Activated CD4-positive, alpha-beta T cell treated with anti-CD3 and anti-CD28 coated beads for 24 hours (primary cell): ENCODE data around the gene RIMS4.

Experiments
- DNase-seq, 2 donors: peaks; one replicate each; pipeline ENCODE4 v3.0.0-alpha.2; 2020; ENCODE audit warnings: low read depth in 2 of 2

RIMS4 gene

GRCh38 chr20:44810391-44811149 lies at the start of gene RIMS4:
TSS of gene RIMS4 (minus strand) at chr20:44810546. CDS start at chr20:44810271, 275 bp downstream.
- no peak for DNase-seq

DNA sequence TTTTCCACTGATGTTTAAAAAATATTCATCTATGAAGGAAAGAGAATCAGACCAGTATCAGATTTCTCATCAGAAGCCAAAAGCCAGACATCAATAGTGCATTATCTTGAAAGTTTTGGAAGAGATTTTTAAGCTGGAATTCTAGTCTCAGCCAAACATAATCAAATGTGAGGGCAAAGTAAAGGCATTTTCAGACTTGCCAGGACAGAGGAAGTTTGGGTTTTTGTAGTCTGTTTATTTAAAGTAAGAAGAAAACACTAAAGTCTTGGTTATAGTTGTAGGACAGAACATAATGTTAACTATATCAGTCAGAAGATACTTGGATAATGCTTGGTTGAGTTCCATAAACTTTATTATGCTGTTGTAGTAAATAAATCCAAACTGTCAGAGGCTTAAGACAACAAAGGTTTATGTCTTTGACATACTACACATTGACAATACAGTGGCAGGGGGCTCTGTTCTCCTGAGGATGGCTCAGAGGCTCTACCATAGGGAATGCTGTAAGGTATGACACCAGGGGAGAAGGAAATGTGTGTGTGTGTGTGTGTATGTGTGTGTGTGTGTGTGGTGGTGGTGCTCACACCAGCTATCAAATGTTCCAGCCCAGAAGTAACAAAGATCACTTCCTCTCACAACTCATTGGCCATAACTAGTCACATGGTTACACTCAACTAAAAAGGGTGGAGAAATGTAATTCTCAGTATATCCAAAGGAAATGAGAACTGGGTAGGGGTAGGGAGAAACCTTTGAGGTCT lies 48.4 kb upstream of the RIMS4 start:
- DNase-seq = no peak

DNA sequence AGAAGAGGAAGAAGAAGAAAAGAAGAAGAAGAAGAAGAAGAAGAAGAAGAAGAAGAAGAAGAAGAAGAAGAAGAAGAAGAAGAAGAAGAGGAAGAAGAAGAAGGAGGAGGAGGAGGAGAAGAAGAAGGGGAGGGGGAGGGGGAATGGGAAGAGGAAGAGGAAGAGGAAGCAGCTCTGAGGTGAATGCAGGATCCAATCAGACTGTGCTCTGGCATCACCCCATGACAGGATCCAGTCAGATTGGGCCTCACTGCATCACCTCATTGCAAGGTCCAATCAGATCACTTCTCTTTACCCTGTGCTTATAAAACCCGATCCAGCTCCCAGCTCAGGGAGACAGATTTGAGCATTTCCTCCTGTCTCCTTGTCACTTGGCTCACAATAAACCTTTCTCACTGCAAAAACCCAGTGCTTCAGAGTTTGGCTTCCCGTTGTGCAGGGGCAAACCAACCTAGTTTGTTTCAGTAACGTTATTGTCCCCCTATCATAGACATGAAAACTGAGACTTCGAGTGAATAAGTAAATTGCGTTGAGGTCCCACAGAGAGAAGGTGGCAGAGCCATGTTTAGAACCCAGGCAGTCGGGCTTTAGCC lies 46.6 kb upstream of the RIMS4 start:
- DNase-seq = no peak

GRCh38 chr20:44856442-44856841 lies 46.1 kb upstream of the RIMS4 start:
- no peak for DNase-seq

DNA sequence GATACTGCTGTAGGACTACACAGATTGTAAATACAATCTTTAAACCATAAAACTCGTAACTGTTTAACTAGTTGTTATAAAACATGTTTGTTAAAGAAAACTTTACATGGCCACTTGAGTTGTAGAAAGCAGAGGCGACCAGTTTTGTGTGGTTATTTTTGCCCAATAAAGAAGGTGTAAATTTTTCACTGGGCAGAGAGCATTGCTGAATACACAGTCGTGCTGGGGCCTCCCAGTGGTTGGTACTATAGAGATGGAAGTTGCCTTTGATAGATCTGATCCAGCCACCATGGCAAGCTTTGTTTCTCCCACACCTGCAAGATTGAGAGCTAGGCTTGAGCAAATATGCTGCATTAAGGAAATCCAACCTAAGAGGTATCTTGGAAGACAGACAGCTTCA lies 41.2 kb upstream of the RIMS4 start:
- no peak for DNase-seq

DNA sequence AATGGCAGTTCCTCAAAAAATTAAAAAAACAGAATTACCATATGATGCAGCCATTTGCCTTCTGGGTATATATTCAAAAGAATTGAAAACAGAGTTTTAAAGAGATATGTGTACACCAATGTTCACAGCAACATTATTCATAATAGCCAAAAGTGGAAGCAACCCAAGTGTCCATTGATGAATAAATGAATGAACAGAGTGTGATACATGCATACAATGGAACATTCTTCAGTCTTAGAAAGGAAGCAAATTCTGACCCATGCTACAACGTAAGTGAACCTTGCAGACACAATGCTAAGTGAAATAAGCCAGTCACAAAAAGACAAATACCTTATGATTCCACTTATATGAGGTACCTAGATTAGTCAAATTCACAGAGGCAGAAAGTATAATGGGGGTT lies 40.5 kb upstream of the RIMS4 start:
- DNase-seq = no peak

- DNase-seq = no peak
These were observed 39.9 kb upstream of the RIMS4 start for GRCh38 chr20:44850272-44850671.

DNA sequence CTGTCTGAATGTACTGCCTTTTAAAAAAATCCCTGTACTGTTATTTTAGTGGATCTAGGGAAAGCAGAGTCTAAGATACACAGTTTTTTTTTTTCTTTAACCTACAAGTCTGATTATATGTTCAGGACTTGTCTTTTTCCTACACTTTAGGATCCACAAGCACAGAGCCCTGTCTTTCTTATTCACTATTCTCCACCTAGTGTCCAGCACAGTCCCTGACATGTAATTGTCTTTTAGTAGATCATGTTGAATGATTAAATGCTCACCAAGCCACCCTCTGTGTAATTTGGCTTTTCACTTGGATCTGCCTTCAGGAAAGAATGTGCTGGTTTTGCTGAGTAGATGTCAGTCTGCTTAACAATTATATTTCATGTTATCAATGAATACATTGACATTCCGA lies 39.4 kb upstream of the RIMS4 start:
- no peak for DNase-seq

DNA sequence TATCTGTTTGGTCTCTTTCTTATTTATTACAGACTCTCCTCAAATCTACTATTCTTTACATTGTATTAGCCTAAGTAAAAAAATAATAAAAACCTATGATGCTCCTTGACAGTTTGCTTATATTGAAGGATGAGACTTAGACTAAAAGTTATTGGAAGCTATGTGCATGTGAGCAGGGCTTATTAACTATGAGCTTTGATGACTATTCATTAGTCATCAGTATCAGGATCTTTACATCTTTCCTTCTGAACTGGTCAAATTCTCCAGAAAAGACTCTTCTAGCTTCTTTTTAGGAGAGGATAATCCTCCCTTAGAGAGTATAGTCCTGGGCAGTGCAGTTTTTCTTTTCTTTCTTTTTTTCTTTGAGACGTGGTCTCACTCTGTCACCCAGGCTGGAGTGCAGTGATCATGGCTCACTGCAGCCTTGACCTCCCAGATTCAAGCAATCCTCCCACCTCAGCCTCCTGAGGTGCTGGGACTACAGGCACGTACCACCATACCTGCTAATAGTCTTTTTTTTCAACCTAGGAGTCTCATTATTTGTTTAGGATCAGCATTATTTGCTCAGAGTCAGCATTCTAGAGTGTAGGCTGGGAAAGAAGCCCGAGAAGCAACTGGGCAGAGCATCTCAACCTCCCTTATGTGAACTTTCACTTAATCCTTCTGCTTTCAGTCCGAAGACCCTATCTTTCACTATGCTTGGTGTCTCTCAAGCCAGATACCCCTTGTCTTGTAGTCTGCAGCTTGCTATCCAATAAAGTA lies 38.1 kb upstream of the RIMS4 start:
- no peak for DNase-seq

DNA sequence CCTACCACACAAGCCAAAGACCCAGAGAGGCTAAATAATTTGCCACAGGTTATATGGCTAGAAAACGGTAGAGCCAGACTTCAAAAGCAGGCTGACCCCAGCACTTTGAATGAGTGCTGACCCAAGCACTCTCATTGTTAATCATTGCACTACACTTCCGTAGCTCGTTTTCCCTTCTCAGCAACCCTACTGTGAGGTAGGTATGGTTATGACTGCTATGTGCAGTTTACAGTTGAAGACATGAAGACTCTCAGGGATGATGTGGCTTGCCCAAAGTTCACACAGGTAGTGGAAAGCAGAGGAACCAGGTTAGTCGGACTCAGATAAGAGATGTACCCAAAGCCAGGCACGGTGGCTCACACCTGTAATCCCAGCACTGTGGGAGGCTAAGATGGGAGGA lies 33.5 kb upstream of the RIMS4 start:
- DNase-seq = no peak

DNA sequence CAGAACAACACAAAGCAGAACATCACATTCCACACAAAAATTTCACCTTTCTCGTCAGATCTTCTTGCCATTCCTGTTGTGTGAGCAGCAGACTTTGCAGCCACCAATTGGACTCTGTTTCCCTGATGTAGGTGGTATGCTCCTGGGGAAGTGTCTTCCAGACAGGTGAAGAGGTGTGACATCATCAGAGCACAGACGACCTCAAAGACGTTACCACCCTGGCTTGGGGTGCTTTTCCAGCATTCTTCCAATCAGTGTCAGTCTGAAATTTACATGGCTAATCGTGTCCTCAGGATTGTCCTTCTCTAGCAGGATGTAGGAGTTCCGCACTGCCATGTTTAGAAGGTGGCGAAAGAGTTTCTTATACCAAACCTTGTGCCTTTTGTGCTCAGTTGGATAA lies 31.6 kb upstream of the RIMS4 start:
- DNase-seq = no peak

DNA sequence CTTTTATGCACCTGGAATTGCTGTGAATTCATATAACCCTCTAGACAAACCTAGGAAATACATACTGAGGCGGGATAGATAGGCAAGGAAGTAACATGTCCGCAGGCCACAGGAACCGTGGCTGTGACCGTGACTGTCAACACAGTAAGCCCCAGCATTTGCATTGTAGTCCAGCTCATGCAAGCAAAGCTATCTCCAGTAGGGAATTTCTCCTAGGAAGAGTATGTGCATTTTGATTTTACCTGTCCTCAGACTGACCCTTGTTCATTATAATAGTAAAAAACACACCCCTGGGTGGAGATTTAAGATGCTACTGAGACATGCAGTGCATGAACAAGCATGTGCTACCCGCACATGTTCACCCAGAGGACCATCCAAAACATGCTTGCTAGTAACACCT lies 30.5 kb upstream of the RIMS4 start:
- DNase-seq = no peak

DNA sequence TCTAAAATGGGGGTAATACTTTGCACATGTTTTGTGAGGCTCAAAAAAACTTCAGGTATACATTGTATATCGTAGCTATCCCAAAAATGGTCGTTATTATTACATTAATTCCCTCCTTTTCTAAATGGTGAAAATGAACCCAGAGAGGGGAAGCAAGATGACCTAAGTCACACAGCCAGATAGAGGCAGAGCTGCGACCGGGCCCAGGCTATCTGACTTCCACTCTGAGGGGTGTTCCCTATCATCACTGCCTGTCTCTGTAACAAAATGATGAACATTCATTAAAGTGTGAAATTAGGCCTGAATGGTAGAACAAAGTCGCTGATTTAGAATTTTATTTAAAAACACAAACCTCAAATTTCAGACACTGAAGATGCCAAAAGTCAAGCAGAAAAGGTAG lies 29.1 kb upstream of the RIMS4 start:
- no peak for DNase-seq

DNA sequence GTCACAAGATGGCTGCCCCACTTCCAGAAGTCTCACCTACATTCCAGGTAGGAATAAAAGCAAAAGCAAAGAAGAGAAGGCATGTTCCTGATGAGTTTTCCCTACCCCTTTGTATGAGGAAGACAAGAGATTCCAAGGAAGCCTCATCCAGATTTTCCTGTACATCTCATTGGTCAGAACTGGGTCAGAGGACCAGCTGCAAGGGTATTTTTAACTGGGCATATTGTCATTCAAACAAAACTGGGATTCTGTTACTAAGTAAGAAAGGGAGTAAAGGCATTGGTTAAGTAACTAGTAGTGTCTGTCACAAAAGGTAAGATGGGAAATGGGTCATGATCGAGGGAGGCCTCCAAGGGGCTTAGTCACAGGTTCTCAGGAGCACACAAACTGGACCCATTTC lies 28.2 kb upstream of the RIMS4 start:
- DNase-seq = no peak

- DNase-seq = no peak
These were observed 27.6 kb upstream of the RIMS4 start for GRCh38 chr20:44837946-44838345.

- DNase-seq = no peak
These were observed 26.3 kb upstream of the RIMS4 start for GRCh38 chr20:44836601-44837120.

- no peak for DNase-seq
These were observed 25.4 kb upstream of the RIMS4 start for GRCh38 chr20:44835661-44836221.

DNA sequence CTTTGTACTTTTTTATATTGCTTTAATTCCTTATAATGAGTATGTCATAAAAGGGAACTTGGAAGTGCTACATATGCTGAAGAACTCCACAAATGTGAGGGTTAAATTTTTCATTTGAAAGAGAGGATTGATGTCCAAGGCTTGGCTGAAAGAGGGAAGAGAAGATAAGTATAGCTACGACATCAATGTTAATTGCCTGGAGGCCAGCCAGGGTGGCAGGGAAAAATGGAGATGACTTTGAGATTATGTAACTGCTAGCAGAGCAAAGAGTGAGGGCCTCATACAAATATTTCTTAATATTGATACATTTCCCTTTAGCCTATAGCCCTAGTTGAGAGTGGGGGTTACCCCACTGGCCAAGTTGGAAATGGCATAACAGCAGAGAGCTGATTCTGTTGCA lies 24.8 kb upstream of the RIMS4 start:
- DNase-seq = no peak

GRCh38 chr20:44834693-44835092 lies 24.3 kb upstream of the RIMS4 start:
- no peak for DNase-seq

- DNase-seq = no peak
These were observed 23.1 kb upstream of the RIMS4 start for GRCh38 chr20:44833437-44833836.

DNA sequence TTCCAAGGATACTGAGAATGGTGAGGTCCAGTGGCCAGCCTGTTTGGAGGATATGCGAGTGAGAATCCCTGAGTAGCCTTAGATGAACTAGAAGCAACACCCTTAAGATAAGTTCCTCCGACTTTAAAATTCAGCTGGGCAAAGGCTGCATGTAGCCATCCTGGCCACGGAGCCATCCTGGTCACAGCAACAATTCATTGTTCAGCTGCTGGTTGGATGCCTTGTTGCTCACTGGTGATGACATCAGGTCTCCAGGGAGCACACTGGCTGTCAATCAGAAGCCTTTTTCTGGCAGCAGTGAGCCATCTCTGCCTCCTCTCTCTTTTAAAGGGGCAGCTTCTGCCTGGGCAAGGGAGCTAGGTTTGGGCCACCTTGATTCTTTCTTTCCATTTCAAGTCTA lies 22.4 kb upstream of the RIMS4 start:
- DNase-seq = no peak

DNA sequence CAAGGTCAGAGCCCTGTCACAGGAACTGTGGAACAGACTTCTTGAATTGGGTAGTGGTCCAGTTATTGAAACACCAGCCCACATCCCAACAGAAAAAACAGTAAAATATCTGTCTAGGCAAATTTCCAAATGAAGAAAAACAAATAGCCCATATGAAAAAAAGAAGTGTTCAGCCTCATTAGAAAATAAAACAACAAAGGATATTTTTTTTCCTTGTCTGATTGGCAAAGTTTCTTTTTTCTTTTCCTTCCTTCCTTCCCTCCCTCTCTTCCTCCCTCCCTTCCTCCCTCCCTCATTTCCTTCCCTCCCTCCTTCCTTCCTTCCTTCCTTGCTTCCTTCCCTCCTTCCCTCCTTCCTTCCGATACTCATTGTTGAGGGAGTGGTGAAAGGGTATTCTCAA lies 20.6 kb upstream of the RIMS4 start:
- no peak for DNase-seq
